Colon (tissue), 2 donors: Measurements from ENCODE around the gene CNTN4.
"Not testable (repeated sequence)": the region's sequence is repeated elsewhere in the genome, so short reads cannot be mapped to it uniquely, and the experiment has no call there.

Experiments
- FAIRE-seq: peaks from 2 replicates; lab custom pipeline; 2012; peaks lifted over from hg19 to GRCh38; lab: Jason Lieb, UNC
- donor health status: control.
- donor health status: control.

The CNTN4 gene

DNA sequence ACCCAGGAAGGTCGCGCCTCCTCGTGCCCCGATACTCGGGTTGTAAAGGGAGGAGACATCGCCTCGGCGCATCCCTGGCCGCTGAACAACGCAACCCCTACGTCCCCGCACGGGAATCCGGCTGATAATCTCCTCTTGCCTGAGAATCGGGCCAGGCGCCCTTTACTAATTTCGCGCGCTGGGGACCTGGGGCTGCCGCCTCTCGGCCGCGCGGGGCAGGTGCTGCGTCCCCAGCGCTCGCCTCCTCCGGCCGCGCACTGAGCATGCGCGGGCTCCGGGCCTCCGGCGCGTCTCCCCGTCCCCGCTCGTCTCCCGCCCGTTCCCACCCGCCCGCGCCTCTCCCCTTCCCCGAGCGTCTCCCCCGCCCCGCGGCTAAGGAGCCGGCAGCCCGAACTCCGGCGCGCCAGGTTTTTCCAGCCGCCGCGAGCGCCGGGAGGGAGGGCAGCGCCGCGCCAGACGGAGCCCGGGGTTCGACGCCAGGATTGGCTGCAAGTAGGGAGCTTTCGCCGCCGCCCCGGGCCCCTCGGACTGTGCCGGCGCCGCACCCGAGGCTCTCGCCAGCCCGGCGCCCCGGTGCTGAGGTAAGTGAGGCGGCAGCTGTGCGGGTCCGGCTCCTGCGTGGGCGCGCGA, at the start of gene CNTN4:
TSS of gene CNTN4 (plus strand) at position 469 of the 630 bp plus-strand sequence.
- FAIRE-seq: no peak

DNA sequence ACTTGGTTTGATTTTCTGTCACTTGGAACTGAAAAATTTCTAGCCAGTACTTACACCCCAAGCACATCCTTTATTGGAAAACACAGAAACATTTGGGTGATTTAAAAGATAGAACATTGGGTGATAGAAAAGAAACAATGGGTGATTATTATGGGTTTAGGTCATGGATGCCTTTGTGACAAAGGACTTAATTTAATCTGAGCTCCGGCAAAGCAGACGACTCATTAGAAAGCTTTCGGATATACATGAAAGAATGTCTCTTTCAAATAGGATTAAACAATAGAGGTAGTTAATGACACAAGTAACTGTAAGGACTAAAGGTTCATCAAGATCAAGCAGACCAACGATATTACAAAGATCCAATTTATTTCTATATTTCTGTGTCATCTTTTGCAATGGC, 37.3 kb upstream of the CNTN4 start:
- FAIRE-seq: no peak

DNA sequence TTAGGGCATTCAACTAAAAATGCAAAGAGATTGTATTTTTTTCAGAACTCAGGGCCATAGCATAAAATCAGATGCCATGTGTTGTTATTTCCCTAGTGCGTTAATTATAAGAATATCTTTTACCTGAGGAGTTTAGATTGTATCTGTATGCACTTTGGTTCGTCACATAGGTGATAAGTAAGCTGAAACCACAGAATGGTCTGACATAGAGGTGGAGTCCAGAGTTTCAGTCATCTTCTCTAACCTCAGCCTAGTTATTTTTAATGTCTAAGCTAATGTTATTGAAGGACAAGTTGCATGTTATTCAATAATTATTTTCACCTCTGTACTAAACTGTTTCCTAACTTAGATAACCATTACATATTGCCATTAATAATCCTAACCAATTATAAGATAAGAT, 27.1 kb upstream of the CNTN4 start:
- no peak for FAIRE-seq

DNA sequence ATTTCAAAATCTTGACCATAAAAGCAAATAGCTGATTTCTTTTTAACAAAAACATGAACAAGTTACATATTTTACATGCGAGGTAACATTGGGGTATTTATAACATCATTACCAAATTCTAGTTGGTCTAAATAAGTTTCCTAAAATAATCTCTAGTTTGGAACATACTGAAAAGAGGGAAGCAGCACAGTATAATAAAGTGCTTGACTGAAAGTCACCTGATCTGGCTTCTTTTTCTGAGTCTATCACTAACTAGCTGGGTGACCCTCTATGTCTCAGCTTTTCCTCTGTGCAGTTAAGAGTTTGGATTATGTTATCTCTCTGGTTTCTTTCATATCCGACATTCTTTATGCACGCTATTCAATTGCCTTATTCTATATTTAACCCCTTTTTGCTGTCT, 19.8 kb upstream of the CNTN4 start:
- no peak for FAIRE-seq

DNA sequence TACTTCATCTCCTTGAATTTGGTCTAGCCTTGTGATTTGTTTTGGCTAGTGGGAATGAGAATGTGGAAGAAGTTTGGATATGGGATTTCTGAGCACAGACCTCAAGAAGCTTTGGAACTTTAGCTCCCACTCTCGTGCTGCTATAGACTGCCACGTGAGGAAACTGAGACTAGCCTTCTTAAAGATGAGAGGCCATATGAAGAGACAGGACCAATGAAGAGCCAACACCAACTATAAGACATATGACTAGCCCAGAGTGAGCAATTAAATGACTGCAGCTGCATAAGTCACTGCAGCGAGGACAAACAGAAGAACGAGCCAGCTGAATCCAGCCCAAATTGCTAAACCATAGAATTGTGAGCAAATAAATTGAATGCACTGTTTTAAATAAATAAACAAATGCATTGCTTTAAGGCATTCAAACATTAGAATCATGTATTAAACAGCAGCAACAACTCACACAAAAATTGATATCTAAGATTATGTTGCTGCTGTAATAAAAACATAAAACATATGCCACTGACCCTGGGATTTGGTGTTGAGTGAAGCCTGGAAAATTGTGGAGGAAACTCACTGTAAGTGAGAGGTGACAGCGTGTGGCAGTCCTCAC, 15.7 kb upstream of the CNTN4 start:
- FAIRE-seq: no peak

DNA sequence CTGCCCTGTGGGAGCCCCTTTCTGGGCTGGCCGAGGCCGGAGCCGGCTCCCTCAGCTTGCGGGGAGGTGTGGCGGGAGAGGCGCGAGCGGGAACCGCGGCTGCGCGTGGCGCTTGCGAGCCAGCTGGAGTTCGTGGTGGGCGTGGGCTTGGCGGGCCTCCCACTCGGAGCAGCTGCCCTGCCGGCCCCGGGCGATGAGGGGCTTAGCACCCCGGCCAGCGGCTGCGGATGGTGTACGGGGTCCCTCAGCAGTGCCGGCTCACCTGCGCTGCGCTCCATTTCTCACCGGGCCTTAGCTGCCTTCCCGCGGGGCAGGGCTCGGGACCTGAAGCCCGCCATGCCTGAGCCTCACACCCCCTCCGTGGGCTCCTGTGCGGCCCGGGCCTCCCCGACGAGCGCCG, 15.1 kb upstream of the CNTN4 start:
- not testable (repeated sequence) for FAIRE-seq

DNA sequence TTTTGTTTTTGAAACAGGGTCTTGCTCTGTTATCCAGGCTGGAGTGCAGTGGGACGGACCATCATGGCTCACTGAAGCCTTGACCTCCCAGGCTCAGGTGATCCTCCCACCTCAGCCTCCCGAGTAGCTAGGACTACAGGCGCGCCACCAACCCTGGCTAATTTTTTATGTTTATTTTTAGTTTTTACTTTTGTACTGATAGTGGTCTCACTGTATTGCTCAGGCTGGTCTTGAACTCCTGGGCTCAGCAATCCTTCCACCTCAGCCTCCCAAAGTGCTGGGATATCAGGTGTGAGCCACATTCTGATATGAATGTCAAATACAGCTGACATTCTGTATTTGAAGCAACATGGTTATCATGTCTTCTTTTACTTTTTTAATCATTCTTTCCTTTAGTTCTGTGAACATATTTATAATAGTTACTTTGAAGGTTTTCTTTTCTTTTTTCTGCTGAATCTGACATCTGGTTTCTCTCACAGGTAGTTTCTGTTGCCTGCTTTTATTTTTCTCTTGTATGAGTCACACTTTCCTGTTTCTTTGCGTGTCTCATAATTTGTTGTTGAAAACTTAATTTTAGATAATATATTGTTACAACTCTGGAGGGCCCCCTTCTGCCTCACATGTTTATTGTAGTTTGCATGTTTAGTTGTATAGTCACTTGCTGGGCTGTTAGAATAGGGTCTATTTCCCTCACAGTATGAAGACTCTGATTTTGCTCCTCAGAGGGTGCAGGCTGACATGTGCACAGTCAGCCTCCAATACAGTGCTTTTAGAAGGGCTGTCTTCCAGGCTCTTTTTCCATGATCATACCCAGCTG, 8.4 kb upstream of the CNTN4 start:
- FAIRE-seq: no peak

- no peak for FAIRE-seq
Measured at GRCh38 chr3:2092758-2093157, 5.9 kb upstream of the CNTN4 start.

DNA sequence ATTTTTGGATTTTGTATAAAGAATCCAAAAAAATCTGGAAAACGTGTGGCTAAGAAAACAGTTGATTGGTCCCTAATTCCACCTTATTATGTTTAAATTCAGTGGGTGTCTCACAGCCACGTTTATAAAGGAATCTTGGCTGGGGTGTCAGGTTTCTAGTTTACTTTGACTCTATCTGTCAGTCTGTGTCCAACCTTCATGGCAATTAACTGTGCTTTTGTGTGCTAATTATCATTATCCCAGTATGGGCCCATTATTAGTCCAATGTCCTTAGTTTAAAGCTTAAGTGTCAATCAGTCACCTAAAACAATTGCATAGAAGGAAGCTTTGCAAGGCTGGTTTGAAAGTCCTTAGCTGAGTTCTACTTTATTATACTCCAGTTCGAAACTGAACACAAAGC, 3.7 kb upstream of the CNTN4 start:
- no peak for FAIRE-seq

GRCh38 chr3:2096216-2096615, 2.5 kb upstream of the CNTN4 start:
- no peak for FAIRE-seq

GRCh38 chr3:2097641-2098191, 950 bp upstream of the CNTN4 start:
- no peak for FAIRE-seq

GRCh38 chr3:2099028-2099671, 484 bp downstream of the CNTN4 start:
- no peak for FAIRE-seq

DNA sequence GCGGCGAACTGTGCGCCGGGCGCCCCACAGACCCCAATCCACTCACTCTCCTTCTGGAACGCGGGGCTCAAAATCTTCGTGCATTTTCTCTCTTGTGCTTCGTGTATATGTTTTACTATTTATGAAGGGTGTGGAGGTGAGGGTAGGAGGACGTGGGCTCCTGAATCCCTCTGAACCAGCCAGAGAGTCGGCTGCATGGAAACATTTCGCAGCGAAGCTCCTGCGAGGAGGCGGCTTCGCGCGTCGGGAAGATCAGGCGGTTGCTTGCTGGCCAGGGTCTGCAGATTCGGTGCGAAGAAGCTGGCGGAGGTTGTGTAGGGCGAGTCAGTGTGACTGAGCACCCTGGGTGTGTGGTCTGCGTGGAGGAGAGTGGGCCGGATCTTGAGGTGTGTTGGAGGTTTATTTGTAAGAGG, 1.1 kb downstream of the CNTN4 start:
- no peak for FAIRE-seq

- FAIRE-seq: no peak
Measured at GRCh38 chr3:2106438-2106837, 7.8 kb downstream of the CNTN4 start.

DNA sequence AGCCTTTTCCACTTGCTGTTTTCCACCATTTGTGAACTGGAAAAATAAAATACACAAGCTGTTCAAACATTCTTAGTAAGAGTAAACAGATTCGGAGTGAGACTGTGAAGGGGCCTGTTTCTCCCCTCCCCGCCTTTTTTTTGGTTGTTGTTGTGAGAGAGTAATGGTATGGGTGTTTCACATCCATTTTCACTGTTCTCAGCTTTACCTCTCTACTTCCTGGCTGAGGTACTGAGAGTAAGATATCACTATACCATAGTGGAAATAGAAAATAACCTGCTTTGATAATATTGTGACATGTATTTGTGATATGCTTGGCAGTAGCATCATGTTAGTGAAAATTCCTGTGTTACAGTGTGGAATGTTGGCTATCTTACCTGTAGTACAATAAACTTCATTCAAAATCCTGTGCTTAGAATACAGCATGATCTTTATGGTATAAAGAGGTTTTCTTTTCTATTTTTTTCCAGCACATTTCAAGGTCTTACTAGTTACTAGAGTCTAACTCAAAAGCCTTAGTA, 12.0 kb downstream of the CNTN4 start:
- no peak for FAIRE-seq

DNA sequence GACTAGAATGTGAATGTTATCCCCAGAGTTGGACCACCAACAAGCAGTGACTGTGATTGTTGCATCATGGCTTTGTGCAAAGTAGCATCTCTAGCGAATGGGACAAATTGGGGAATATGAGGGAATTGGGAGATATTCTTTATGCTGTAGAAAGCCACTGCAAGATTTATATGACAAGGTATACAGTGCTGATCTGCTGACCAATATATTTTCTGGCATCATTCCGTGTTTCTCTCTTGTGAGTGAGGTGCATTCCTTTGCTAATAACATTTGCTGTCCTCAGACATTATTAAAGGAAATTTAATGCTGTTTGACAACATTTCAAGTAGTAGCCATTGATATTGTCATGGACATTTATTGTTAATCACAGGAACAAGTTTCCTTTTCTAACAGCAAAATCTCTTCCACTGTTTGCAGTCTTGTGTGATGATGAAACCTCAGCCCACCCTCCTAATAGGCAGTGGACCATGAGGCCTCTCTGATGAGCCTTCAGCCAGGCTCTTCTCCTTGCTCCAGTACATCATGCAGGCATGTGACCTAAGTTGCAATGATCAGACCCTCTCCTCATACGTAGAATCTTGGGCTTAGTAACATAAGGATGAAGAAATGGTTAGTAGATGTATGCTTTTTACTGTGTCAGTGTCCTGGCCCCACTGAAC, 16.1 kb downstream of the CNTN4 start:
- no peak for FAIRE-seq

DNA sequence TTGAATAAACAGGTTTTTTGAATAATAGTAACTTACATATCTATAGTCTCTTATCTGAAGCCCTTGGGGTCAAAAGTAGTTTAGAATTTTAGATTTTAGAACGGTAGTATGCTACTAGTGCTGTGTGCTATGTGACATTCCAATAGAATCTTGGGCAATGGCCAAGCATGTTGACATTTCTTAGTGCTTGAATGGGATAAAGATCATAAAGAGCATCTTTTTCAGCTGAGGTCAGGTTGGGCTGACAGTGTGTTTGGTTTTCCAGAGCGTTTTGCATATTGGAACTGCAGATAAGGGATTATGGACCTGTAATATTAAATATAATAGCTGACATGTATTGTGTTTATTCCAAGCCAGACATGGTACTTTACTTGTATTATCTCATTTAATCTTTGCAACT, 32.1 kb downstream of the CNTN4 start:
- FAIRE-seq: no peak

DNA sequence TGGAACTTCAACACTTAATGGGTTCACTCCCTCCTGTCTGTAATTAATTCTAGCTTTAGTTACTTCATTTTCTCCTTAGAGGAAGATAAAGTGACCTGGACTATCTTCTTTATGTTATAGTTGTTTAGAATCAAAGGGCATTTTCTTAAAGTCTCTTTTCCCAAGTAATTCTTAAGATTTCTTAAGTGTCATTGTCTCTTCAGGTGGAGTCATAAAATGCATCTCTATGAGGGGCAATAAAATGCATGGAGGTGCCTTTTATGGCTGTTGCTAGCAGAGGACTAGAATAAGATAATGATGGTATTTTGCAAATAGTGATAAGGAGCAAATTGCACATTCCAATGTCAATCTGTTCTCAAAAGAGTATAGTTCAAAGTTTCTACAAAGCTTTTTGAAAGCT, 34.5 kb downstream of the CNTN4 start:
- no peak for FAIRE-seq

DNA sequence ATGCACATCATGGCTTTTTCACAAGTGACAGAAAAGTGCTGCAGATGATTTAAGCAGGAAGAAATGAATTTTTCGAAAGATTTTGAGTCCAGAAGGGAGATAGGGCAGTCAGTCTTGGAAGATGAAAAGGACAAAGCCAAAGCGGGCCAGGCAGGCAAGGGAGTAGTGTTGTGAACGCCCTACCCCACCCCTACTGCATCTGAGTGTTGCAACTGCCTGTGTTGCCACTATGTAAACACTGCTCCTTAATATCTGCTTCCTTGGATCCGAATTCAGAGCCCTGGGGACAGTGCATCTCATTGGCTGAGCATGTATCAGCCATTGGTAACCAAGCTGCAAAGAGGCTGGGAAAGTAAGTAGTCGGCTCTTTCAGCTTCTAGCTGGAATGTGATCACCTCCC, 39.0 kb downstream of the CNTN4 start:
- FAIRE-seq: no peak

- FAIRE-seq: no peak
Measured at GRCh38 chr3:2141482-2141881, 42.8 kb downstream of the CNTN4 start.

GRCh38 chr3:2148561-2149340, 50.1 kb downstream of the CNTN4 start:
- FAIRE-seq: no peak
